HG03045 (cell line): ENCODE results near the gene SLC25A25.
"Not testable (repeated sequence)": the region's sequence is repeated elsewhere in the genome, so short reads cannot be mapped to it uniquely, and the experiment has no call there.

Experiments
- ATAC-seq: cut with Tn5 transposase; IDR thresholded peaks from one replicate; pipeline ENCODE4 v1.9.1; 2021; ENCODE audit warnings: mild to moderate bottlenecking, moderate library complexity; ENCODE audit not compliant: unreplicated experiment

Gene SLC25A25

DNA sequence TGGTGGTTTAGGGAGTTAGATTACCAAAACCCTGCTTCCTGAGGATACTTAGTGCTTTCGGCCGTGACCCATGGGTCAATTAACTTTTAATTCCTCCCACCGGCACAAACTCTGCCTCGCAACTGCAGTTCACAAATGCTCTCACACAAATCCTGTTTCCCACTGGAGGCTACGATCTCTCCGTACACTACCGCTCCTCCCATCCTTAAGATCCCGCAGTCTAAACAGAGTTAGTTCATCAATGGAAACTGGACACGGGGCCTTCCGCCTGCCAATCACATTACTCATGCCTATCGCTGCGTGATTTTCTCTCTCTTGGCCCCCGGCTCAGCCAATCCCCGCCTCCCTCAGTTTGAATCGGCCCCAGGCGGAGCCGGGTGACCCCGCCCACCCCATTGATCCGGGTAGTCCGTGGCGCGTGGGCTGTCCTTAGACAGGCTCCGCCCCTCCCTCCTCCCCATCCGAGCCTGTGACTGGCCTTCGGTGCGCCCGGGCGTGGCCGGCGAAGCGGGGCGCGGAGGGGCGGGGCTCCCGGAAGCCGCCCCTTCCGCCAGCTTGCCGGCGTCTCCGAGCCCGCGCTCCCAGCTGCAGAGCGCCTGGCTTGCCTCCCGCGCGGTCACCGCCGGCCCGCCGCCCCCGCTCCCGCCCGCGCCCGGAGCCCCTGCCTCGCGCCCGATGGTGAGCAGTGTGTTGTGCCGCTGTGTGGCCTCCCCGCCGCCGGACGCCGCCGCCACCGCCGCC, at the start of gene SLC25A25:
Gene SLC25A25 (plus strand): TSS at position 588 of the 741 bp plus-strand sequence. CDS start 88 bp downstream, at position 676.
- peak; percentile 73 for ATAC-seq

DNA sequence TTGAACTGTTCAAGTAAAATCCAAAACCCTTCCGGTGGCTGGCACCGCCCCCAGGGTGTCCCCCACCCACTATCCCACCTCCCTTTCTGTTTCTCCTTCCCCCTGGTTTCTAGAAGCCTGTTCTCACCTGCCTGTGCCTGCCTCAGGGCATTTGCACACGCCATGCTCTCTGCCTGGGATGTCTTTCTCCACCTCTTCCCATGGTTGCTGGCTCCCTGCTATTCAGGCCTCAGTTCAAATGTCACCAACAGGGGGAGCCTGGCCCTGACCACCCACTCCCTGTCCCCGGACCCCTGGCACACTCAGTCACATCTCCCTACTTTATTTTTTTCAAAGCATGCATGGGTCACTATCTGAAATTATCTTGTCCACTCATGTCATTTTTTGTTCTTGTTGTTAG, 47.3 kb upstream of the SLC25A25 start:
- ATAC-seq = no peak

DNA sequence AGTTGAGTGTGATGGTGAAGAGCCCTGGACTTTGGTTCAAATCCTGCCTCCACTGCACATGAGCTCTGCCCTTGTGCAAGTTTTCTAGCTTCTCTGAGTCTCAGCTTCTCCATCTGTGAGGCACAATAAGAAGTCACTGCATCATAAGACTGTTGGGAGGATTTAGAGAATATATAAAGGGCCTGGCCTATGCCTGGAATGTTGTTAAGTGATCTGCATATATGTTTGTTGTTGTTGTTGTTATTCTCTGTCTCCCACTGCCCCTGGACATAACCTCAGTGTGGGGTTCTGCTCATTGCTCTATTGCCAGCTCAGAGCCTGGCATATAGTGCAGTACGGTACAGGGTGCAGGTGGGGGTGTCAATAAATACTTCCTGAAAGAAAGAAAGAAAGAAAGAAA, 46.9 kb upstream of the SLC25A25 start:
- ATAC-seq = no peak

DNA sequence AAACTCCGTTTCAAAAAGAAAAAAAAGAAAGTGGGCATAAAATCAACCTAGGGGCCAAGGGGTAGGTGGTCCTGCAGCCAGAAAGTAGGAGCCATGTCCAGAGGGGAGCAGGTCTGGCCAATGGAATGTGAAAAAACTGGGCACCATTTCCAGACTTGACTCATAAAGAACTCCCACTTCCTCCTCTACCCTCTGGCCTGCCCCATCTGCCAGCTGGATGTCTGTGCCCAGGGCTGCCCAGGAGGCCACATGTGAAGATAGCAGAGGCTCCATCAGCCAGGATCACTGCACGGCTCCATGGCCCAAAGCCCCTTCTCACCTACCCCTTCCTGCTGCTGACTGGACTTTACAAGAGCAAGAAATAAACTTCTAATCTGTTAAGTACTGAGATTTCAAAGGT, 45.1 kb upstream of the SLC25A25 start:
- ATAC-seq = no peak

DNA sequence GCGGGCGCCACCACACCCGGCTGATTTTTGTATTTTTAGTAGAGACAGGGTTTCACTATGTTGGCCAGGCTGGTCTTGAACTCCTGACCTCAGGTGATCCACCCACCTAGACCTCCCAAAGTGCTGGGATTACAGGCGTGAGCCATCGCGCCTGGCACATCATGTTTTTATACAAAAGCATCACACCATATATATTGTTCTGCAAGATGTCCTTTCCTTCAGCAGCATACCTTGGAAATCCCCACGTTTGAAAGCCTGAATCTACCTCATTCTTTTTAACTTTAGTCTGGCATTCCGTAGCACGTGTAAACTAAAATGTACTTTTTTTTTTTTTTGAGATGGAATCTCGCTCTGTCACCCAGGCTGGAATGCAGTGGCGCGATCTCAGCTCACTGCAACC, 44.4 kb upstream of the SLC25A25 start:
- ATAC-seq = not testable (repeated sequence)

DNA sequence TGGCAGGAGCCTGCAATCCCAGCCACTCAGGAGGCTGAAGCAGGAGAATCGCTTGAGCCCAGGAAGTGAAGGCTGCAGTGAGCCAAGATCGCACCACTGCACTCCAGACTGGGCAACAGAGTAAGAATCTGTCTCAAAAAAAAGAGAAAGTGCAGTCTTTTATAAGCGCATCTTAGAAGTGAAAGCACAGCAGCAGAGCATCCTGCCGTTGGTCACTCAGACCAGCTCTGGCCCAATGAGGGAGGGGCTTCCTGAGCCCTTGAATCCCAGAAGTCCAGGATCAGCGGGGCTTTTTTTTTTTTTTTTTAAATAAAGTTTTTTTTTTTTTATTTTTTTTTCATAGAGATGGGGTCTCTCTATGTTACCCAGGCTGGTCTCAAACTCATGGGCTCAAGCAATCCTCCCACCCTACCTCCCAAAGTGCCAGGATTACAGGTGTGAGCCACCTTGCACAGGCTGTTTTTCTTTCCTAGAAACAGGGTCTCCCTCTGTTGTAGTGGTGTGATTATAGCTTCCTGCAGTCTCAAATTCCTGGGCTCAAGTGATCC, 43.2 kb upstream of the SLC25A25 start:
- no peak for ATAC-seq

DNA sequence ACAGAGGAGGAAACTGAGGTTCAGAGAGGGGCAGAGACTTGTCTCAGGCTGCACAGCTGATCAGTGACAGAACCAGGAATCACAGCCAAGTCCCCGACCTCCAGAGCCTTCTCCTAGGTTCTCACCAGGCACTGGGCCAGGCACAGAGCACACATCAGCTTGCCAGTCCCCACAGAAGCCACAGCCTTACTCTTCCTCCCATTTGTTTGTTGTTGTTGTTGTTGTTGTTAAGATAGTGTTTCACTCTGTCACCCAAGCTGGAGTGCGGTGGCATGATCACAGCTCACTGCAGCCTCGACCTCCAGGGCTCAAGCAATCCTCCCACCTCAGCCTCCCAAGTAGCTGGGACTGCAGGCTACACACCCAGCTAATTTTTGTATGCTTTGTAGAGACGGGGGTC, 42.3 kb upstream of the SLC25A25 start:
- ATAC-seq = no peak

GRCh38 chr9:128026255-128026772, 41.7 kb upstream of the SLC25A25 start:
- ATAC-seq = no peak

GRCh38 chr9:128026773-128027541, 41.1 kb upstream of the SLC25A25 start:
- ATAC-seq = no peak

GRCh38 chr9:128027705-128028104, 40.3 kb upstream of the SLC25A25 start:
- no peak for ATAC-seq

GRCh38 chr9:128033609-128034008, 34.4 kb upstream of the SLC25A25 start:
- ATAC-seq = no peak

DNA sequence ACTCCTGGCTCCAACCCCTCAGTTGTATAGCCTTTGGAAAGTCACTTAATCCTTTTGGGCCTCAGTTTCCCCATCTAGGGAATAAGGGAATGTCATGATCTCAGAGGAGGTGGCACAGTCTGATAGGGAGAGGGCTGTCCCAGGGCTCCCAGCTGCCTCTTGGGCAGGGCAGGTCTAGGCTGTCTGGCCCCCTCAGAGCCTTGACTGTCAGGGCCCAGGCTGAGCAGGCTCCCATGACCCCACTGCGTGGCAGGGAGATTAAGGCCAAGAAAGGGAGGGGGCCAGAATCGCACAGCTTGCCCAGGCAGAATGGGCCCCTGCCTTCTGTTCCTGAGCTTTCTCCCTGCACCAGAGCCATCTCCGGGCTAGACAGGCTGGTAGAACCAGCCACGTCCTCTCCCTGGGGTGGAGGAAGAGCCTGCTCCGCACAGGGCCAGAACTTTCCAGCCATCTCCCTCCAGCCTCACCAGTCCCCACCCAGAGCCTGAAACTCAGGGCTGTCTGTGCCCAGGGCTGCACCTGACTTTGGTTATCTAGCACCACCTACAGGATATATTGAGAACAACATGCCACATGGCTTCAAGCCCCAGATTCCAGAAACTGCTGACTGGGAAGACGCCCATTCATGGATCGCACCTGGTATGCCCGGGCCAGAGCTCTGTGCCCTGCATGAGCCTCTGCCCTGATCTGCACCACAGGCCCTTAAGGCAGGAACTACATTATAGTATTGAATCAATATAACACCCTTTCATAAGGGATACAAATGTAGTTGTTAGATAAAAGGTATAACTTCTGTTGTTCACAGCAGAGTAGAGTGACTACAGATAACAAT, 33.0 kb upstream of the SLC25A25 start:
- no peak for ATAC-seq

- ATAC-seq = not testable (repeated sequence)
Observed at GRCh38 chr9:128036522-128036921, 31.5 kb upstream of the SLC25A25 start.

- not testable (repeated sequence) for ATAC-seq
Observed at GRCh38 chr9:128040783-128041182, 27.2 kb upstream of the SLC25A25 start.

GRCh38 chr9:128042043-128042442, 26.0 kb upstream of the SLC25A25 start:
- ATAC-seq = no peak

DNA sequence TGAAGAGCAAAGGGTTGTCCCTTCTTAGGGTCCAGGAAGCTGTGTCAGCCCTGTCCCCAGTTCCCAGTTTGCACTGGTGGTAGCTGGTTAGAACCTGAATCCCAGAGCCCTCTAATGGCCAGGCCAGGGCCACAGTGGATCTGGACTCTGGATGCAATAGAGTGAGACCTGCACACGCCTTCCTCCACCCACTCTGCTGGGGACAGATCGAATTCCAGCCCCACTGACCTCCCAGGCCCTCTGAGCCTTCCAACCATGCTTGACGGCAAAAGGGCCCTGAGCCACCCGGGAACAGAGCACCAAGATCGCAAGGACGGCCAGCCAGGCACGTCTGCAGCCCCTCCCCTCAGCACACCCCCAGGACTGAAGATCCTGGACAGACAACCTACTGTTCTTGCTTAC, 24.6 kb upstream of the SLC25A25 start:
- no peak for ATAC-seq

GRCh38 chr9:128045409-128045808, 22.6 kb upstream of the SLC25A25 start:
- ATAC-seq = not testable (repeated sequence)

- no peak for ATAC-seq
Observed at GRCh38 chr9:128045831-128046230, 22.2 kb upstream of the SLC25A25 start.

DNA sequence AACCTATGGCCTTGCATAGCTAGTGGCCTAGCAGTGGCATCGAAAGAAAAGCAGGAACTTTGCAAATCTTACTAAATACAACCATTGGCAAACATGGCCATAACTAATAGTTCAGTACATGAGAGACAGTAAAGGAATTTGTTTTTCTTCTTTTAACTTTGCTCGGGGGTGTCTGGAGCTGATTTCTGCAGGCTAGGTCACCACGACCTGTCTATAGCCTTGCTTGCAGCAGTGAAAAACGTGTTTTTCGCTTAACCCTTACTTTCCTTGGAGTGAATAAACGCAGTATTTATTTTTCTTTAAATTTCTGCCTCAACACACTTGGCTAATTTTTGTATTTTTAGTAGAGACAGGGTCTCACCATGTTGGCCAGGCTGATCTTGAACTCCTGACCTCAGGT, 20.8 kb upstream of the SLC25A25 start:
- ATAC-seq = no peak

GRCh38 chr9:128048663-128049062, 19.4 kb upstream of the SLC25A25 start:
- ATAC-seq = no peak

DNA sequence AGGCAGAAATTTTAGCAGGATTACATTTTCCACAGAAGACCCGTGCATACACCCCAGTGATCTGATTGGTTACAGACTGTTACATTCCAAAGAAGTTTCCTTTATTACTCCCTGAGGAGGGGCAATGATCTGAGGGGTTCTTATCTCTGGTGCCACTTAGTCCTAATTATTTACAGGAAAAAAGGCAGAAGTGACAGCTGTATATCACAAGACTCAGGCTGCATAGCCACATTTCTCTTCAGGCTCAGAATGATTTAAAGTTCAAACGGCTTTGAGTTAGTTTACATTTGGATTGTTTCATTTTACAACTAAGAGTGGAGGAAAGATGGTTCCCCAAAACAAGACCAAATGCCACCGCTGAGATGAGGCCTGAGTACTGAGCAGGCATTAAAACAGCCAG, 18.2 kb upstream of the SLC25A25 start:
- ATAC-seq = no peak
